Thyroid gland (tissue), 4 donors: Measurements from ENCODE around the gene FAF2. TPM values are rescaled to one million over a fixed set of nuclear protein-coding genes. Genes with fewer than 3 reads are reported as not detected.

Source experiments
- DNase-seq, 2 donors: peaks; one replicate each; pipeline ENCODE4 v3.0.0-alpha.2; 2019
- H3K27ac ChIP-seq, 3 donors: fragments of 200-600 bp; sonication (generic); 1 replicate in 2 of 3; 2 replicates in 1 of 3; pipeline ENCODE4 v1.5.1; 2016 to 2019; ENCODE audit warnings: mild to moderate bottlenecking in 1 of 3, moderate library complexity in 1 of 3
- H3K27me3 ChIP-seq: fragments of 200-600 bp; sonication (generic); one replicate; pipeline ENCODE4 v1.5.1; 2019
- H3K36me3 ChIP-seq, 2 donors: fragments of 200-600 bp; sonication (generic); one replicate each; pipeline ENCODE4 v1.5.1; 2016 to 2019
- H3K4me1 ChIP-seq, 2 donors: fragments of 200-600 bp; sonication (generic); one replicate each; pipeline ENCODE4 v1.5.1; 2017 to 2019
- H3K4me3 ChIP-seq, 3 donors: fragments of 200-600 bp; sonication (generic); replicated peaks in 1 of 3; 1 replicate in 2 of 3; 2 replicates in 1 of 3; pipeline ENCODE4 v1.5.1; 2016; ENCODE audit warnings: mild to moderate bottlenecking in 1 of 3
- H3K9me3 ChIP-seq: fragments of 200-600 bp; sonication (generic); one replicate; pipeline ENCODE4 v1.5.1; 2017
- CTCF ChIP-seq, 6 experiments: fragments of 200-600 bp in 3 of 6; fragments of 450-650 bp in 3 of 6; sonication (generic) in 3 of 6; IDR thresholded peaks; one replicate each; pipeline ENCODE4 v1.5.1; 2016 to 2019; ENCODE audit warnings: antibody characterized with exemption in 6 of 6, mild to moderate bottlenecking in 2 of 6, inconsistent platforms in 1 of 6, moderate library complexity in 1 of 6
- POLR2A ChIP-seq, 2 donors: fragments of 450-650 bp; IDR thresholded peaks; one replicate each; pipeline ENCODE4 v1.6.1; 2017; ENCODE audit warnings: antibody characterized with exemption in 2 of 2, mild to moderate bottlenecking in 2 of 2, moderate library complexity in 1 of 2
- WGBS, 2 donors: methylation state at CpG; one replicate each; pipeline ENCODE4 v1.1.5; 2017; 5-methylcytosine and 5-hydroxymethylcytosine counted together
- intact Hi-C: fragments of 100-400 bp; cut with DNase I; formaldehyde crosslinking; loops from one replicate; pipeline ENCODE4 v1.15.1; 2023
- total RNA-seq, 4 donors: library from RNA; depleted of rRNA; stranded (reverse); fragments of >200 nt; gene quantifications; one replicate each; pipeline ENCODE4 v1.2.3, GENCODE V29; 2016

The FAF2 gene
- total RNA-seq, 4 donors from 2014 or later, result 33.6 to 186 (median 43.2) TPM

- no peaks in the 10 kb centered on the region for H3K9me3 ChIP-seq
- DNase-seq, result no peak
- no peaks in the 10 kb centered on the region for H3K27me3 ChIP-seq
- H3K4me1 ChIP-seq, result peaks cover 25 to 43% of the 10 kb centered on the region in 2 donors
- no peak overlapping the region for H3K4me3 ChIP-seq
- intact Hi-C loops, result no loop called here
- no peak for TF ChIP-seq POLR2A (IDR thresholded peaks at IDR 0.05)
- no peak for TF ChIP-seq CTCF (IDR thresholded peaks at IDR 0.05)
- no peaks in the 10 kb centered on the region for H3K36me3 ChIP-seq
- H3K27ac ChIP-seq, result no peak overlapping the region
- WGBS, 2 donors, result 57 to 67% methylated on average over 5 of the region's 5 CpGs
Observed at GRCh38 chr5:176538989-176539384, 90.8 kb downstream of the FAF2 start.

DNA sequence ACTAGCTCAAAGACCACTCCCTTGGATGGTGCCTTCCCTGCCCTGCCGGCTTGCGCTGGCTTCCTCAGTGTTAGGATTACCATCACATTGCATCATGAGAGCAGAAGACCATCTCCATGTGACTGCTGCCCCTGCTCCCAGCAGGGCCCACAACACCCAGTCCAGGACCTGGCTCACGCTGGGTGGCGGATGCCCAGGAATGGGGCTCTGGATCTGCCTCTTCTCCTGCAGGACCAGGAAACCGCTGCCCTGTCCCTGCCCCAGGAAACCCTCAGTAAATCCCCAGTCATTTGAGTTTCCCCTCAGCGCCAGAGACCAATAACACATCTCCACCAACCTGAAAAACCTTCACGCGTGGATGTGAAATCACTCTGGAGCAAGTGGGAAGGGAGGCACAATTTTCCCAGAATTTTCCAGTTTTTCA, 92.3 kb downstream of the FAF2 start:
- Histone ChIP-seq H3K27me3 (no peaks in the 10 kb centered on the region), H3K27ac (no peak overlapping the region), H3K36me3 (no peaks in the 10 kb centered on the region), H3K4me1 (peaks cover 17 to 31% of the 10 kb centered on the region in 2 donors), H3K4me3 (no peak overlapping the region), H3K9me3 (no peaks in the 10 kb centered on the region)
- intact Hi-C loops, result loop anchor here (5.0 to 10.0 kb wide), 2 partner anchors 96 to 123 kb away; partner anchors contain the start of genes CLTB and FAF2
- no peak for DNase-seq
- TF ChIP-seq CTCF (IDR thresholded peaks at IDR 0.05), result no peak
- WGBS, 2 donors, result 90% methylated on average over 6 to 8 of the region's 8 CpGs

GRCh38 chr5:176540956-176541337, 92.8 kb downstream of the FAF2 start:
- intact Hi-C loops, result loop anchor here (5.0 to 10.0 kb wide), 2 partner anchors 96 to 124 kb away; partner anchors contain the start of genes CLTB and FAF2
- DNase-seq, result no peak
- H3K4me1 ChIP-seq, result peaks cover 12 to 27% of the 10 kb centered on the region in 2 donors
- no peak overlapping the region for H3K4me3 ChIP-seq
- WGBS, 2 donors, result 90 to 93% methylated on average over 6 to 8 of the region's 8 CpGs
- no peaks in the 10 kb centered on the region for H3K9me3 ChIP-seq
- no peaks in the 10 kb centered on the region for H3K27me3 ChIP-seq
- no peak overlapping the region for H3K27ac ChIP-seq
- no peaks in the 10 kb centered on the region for H3K36me3 ChIP-seq
- TF ChIP-seq CTCF (IDR thresholded peaks at IDR 0.05) (no peak), POLR2A (IDR thresholded peaks at IDR 0.05) (no peak)

- no peak overlapping the region for H3K4me3 ChIP-seq
- H3K4me1 ChIP-seq, result peaks cover 8 to 27% of the 10 kb centered on the region in 2 donors
- H3K9me3 ChIP-seq, result no peaks in the 10 kb centered on the region
- WGBS, 2 donors, result 40 to 53% methylated on average over 3 to 5 of the region's 12 CpGs
- peak; percentile 72 to 75 for DNase-seq
- no peaks in the 10 kb centered on the region for H3K27me3 ChIP-seq
- intact Hi-C loops, result loop anchor here (5.0 to 10.0 kb wide), 2 partner anchors 97 to 124 kb away; partner anchors contain the start of genes CLTB and FAF2
- H3K27ac ChIP-seq, result peak overlapping the region; percentile 50 to 65 (median 58)
- TF ChIP-seq CTCF (IDR thresholded peaks at IDR 0.05) (no peak), POLR2A (IDR thresholded peaks at IDR 0.05) (no peak)
- H3K36me3 ChIP-seq, result no peaks in the 10 kb centered on the region
Observed at GRCh38 chr5:176541338-176542134, 93.4 kb downstream of the FAF2 start.

- H3K4me3 ChIP-seq, result peak overlapping the region in 1 of 3 donors; percentile 39
- 74 to 76% methylated on average over 10 to 16 of the region's 16 CpGs for WGBS, 2 donors
- H3K9me3 ChIP-seq, result no peaks in the 10 kb centered on the region
- peaks cover 8 to 27% of the 10 kb centered on the region in 2 donors for H3K4me1 ChIP-seq
- H3K27ac ChIP-seq, result peak overlapping the region in 2 of 3 donors; percentile 50 to 58
- no peak for TF ChIP-seq POLR2A (IDR thresholded peaks at IDR 0.05)
- TF ChIP-seq CTCF (IDR thresholded peaks at IDR 0.05), result no peak
- intact Hi-C loops, result loop anchor here (5.0 to 10.0 kb wide), 2 partner anchors 97 to 125 kb away; partner anchors contain the start of genes CLTB and FAF2
- no peak for DNase-seq
- no peaks in the 10 kb centered on the region for H3K27me3 ChIP-seq
- no peaks in the 10 kb centered on the region for H3K36me3 ChIP-seq
Observed at GRCh38 chr5:176542135-176542595, 94.0 kb downstream of the FAF2 start.
